ENCODE results near the gene SF3B6. TPM values are rescaled to one million over a fixed set of nuclear protein-coding genes. Genes with fewer than 3 reads are reported as not detected.
"Not testable (repeated sequence)": the region's sequence is repeated elsewhere in the genome, so short reads cannot be mapped to it uniquely, and the experiment has no call there.

The SF3B6 gene
- total RNA-seq, 1 experiment from 2014 or later = 117 TPM

DNA sequence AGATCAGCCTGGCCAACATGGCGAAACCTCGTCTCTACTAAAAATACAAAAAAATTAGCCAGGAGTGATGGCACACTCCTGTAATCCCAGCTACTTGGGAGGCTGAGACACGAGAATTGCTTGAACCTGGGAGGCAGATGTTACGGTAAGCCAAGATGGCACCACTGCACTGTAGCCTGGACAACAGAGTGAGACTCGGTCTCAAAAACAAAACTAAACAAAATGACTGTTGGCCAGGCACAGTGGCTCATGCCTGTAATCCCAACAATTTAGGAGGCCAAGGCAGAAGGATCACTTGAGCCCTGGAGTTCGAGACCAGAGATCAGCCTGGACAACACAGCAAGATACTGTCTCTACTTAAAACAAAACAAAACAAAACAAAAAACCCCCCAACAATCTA is 33.0 kb downstream of the SF3B6 start:
- H3K9me3 Mint-ChIP-seq, ATAC-seq: not testable (repeated sequence)

DNA sequence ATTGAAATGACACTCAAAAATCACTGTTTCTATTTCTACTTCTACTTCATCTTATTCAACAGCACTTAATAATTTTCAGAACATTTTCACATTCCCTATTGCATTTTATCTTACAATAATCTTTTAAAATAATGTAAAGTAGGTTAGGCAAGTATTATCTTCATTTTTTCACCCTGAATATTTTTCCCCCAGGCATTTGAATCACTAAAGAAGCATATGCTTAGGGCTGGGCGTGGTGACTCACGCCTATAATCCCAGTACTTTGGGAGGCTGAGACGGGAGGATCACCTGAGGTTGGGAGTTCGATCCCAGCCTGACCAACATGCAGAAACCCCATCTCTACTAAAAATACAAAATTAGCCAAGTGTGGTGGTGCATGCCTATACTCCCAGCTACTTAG is 35.6 kb downstream of the SF3B6 start:
- Mint-ChIP-seq H3K4me1 (peaks cover 4% of the 10 kb centered on the region), H3K9me3 (no peaks in the 10 kb centered on the region), H3K27me3 (ENCODE audit: low read depth) (no peaks in the 10 kb centered on the region), H3K4me3 (no peak overlapping the region), H3K36me3 (peaks cover 31% of the 10 kb centered on the region), H3K27ac (no peak overlapping the region)
- no peak for DNase-seq (ENCODE audit: low spot score)
- TF ChIP-seq CREM (CRISPR knock-in tag; IDR thresholded peaks at IDR 0.05) = no peak
- TF ChIP-seq, protein P1, sequence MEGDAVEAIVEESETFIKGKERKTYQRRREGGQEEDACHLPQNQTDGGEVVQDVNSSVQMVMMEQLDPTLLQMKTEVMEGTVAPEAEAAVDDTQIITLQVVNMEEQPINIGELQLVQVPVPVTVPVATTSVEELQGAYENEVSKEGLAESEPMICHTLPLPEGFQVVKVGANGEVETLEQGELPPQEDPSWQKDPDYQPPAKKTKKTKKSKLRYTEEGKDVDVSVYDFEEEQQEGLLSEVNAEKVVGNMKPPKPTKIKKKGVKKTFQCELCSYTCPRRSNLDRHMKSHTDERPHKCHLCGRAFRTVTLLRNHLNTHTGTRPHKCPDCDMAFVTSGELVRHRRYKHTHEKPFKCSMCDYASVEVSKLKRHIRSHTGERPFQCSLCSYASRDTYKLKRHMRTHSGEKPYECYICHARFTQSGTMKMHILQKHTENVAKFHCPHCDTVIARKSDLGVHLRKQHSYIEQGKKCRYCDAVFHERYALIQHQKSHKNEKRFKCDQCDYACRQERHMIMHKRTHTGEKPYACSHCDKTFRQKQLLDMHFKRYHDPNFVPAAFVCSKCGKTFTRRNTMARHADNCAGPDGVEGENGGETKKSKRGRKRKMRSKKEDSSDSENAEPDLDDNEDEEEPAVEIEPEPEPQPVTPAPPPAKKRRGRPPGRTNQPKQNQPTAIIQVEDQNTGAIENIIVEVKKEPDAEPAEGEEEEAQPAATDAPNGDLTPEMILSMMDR (IDR thresholded peaks at IDR 0.05) = no peak
- no peak for TF ChIP-seq ZNF396 (CRISPR knock-in tag; IDR thresholded peaks at IDR 0.05; ENCODE audit: borderline replicate concordance)
- no peak for TF ChIP-seq TEAD1 (CRISPR knock-in tag; IDR thresholded peaks at IDR 0.05)
- TF ChIP-seq, protein P2, sequence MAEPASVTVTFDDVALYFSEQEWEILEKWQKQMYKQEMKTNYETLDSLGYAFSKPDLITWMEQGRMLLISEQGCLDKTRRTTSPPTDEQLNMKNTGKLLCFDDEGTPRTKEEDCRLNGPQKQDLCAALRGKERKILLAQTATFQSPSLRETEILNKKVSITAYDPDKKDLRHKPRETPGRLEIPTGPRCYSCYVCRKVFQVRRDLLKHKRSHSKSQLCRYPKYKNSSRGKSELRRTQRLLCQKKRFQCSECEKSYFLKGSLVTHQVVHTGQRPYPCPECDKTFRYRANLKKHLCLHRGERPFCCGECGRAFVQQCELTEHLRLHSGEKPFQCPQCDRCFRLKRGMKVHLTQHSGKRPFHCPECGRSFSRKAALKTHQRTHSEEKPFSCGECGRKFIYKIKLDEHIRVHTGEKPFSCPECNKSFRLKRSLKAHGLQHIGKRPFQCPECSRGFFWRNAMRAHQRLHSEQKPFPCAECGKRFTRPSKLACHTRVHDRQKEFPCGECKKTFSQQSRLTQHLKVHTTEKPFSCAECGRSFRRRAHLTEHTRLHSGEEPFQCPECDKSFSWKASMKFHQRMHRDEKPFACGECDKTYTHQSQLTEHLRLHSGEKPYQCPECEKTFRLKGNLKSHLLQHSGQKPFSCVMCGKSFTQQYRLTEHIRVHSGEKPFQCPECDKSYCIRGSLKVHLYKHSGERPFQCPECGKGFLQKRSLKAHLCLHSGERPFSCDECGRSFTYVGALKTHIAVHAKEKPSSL (CRISPR knock-in tag; conservative IDR thresholded peaks at IDR 0.05) = no peak
- TF ChIP-seq, protein P3, sequence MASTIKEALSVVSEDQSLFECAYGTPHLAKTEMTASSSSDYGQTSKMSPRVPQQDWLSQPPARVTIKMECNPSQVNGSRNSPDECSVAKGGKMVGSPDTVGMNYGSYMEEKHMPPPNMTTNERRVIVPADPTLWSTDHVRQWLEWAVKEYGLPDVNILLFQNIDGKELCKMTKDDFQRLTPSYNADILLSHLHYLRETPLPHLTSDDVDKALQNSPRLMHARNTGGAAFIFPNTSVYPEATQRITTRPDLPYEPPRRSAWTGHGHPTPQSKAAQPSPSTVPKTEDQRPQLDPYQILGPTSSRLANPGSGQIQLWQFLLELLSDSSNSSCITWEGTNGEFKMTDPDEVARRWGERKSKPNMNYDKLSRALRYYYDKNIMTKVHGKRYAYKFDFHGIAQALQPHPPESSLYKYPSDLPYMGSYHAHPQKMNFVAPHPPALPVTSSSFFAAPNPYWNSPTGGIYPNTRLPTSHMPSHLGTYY (CRISPR knock-in tag; IDR thresholded peaks at IDR 0.05) = no peak
- TF ChIP-seq, protein P4, sequence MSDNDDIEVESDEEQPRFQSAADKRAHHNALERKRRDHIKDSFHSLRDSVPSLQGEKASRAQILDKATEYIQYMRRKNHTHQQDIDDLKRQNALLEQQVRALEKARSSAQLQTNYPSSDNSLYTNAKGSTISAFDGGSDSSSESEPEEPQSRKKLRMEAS (CRISPR knock-in tag; IDR thresholded peaks at IDR 0.05) = no peak
- TF ChIP-seq, protein P5, sequence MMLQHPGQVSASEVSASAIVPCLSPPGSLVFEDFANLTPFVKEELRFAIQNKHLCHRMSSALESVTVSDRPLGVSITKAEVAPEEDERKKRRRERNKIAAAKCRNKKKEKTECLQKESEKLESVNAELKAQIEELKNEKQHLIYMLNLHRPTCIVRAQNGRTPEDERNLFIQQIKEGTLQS (CRISPR knock-in tag; conservative IDR thresholded peaks at IDR 0.05) = no peak
- TF ChIP-seq, protein P6, sequence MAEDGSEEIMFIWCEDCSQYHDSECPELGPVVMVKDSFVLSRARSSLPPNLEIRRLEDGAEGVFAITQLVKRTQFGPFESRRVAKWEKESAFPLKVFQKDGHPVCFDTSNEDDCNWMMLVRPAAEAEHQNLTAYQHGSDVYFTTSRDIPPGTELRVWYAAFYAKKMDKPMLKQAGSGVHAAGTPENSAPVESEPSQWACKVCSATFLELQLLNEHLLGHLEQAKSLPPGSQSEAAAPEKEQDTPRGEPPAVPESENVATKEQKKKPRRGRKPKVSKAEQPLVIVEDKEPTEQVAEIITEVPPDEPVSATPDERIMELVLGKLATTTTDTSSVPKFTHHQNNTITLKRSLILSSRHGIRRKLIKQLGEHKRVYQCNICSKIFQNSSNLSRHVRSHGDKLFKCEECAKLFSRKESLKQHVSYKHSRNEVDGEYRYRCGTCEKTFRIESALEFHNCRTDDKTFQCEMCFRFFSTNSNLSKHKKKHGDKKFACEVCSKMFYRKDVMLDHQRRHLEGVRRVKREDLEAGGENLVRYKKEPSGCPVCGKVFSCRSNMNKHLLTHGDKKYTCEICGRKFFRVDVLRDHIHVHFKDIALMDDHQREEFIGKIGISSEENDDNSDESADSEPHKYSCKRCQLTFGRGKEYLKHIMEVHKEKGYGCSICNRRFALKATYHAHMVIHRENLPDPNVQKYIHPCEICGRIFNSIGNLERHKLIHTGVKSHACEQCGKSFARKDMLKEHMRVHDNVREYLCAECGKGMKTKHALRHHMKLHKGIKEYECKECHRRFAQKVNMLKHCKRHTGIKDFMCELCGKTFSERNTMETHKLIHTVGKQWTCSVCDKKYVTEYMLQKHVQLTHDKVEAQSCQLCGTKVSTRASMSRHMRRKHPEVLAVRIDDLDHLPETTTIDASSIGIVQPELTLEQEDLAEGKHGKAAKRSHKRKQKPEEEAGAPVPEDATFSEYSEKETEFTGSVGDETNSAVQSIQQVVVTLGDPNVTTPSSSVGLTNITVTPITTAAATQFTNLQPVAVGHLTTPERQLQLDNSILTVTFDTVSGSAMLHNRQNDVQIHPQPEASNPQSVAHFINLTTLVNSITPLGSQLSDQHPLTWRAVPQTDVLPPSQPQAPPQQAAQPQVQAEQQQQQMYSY (CRISPR knock-in tag; IDR thresholded peaks at IDR 0.05) = no peak
- ATAC-seq = no peak
- ChIA-PET CTCF (interaction anchor here (1.8 kb wide), 2 partner anchors 14 to 43 kb away, joined by 5 to 7 read pairs; partner anchors contain the start of gene TP53I3), POLR2A (no interaction called here)

More for the DNA sequence above, 33.0 kb downstream of the SF3B6 start:
- CTCF ChIA-PET; H3K4me3 Mint-ChIP-seq; POLR2A ChIA-PET; H3K27me3 Mint-ChIP-seq (ENCODE audit: low read depth); DNase-seq (ENCODE audit: low spot score): not testable (repeated sequence)
- H3K27ac Mint-ChIP-seq = peak overlapping the region; percentile 26; the same call in 1 of the 2 replicates
- TF ChIP-seq ZNF121 (CRISPR knock-in tag; IDR thresholded peaks at IDR 0.05) = peak; percentile 85
- H3K4me1 Mint-ChIP-seq = peaks cover 23% of the 10 kb centered on the region
- H3K36me3 Mint-ChIP-seq = peaks cover 16% of the 10 kb centered on the region

DNA sequence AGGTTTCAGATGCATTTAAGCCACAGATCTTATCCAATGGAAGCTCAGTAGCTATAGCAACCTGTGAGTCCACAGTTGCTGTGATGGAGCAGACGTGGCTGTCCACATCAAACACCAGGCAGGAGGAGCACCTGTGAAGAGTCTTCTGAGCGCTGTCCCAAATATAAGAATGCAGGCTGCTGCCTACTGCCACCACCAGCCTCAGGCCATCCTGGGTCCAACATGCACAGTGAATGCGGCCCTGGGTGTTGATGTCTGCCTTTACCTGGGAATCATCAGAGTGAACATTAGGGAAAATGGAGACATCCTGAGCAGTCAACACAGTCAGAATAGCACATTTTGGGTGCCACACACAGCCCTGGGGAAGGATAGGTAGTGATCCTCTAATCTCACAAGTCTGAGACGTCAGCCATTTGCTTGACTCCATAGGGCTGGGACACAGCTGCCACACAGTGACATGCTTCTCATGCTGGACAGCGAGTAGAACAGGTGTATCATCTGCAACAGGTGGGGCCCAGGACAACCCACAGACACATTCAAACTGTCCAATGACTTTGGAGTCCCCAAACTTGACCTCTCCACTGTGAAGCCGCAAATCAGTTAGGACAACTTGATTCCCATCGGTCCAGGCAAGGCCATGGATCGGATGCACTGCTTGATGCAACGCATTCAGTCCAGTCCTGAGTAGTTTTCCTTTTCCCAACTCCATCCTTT is 37.2 kb downstream of the SF3B6 start:
- Mint-ChIP-seq H3K9me3 (no peaks in the 10 kb centered on the region), H3K27ac (no peak overlapping the region), H3K36me3 (peaks cover 31% of the 10 kb centered on the region), H3K4me1 (no peaks in the 10 kb centered on the region), H3K4me3 (no peak overlapping the region), H3K27me3 (ENCODE audit: low read depth) (no peaks in the 10 kb centered on the region)
- ChIA-PET POLR2A (no interaction called here), CTCF (no interaction called here)
- ATAC-seq = no peak
- TF ChIP-seq, protein P7, sequence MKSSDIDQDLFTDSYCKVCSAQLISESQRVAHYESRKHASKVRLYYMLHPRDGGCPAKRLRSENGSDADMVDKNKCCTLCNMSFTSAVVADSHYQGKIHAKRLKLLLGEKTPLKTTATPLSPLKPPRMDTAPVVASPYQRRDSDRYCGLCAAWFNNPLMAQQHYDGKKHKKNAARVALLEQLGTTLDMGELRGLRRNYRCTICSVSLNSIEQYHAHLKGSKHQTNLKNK (CRISPR knock-in tag; IDR thresholded peaks at IDR 0.05) = no peak
- TF ChIP-seq ETV6 (CRISPR knock-in tag; IDR thresholded peaks at IDR 0.05) (no peak), FOXJ3 (CRISPR knock-in tag; IDR thresholded peaks at IDR 0.05; ENCODE audit: borderline replicate concordance) (no peak)
- TF ChIP-seq, protein P8, sequence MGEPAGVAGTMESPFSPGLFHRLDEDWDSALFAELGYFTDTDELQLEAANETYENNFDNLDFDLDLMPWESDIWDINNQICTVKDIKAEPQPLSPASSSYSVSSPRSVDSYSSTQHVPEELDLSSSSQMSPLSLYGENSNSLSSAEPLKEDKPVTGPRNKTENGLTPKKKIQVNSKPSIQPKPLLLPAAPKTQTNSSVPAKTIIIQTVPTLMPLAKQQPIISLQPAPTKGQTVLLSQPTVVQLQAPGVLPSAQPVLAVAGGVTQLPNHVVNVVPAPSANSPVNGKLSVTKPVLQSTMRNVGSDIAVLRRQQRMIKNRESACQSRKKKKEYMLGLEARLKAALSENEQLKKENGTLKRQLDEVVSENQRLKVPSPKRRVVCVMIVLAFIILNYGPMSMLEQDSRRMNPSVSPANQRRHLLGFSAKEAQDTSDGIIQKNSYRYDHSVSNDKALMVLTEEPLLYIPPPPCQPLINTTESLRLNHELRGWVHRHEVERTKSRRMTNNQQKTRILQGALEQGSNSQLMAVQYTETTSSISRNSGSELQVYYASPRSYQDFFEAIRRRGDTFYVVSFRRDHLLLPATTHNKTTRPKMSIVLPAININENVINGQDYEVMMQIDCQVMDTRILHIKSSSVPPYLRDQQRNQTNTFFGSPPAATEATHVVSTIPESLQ (CRISPR knock-in tag; IDR thresholded peaks at IDR 0.05) = no peak
- DNase-seq (ENCODE audit: low spot score) = no peak

Measured in WTC11 (cell line).